HG03139 (cell line): Measurements from ENCODE around the gene HOXB7.

Experiments
- ATAC-seq: cut with Tn5 transposase; IDR thresholded peaks from one replicate; pipeline ENCODE4 v1.9.1; 2021; ENCODE audit not compliant: unreplicated experiment

Gene HOXB7

DNA sequence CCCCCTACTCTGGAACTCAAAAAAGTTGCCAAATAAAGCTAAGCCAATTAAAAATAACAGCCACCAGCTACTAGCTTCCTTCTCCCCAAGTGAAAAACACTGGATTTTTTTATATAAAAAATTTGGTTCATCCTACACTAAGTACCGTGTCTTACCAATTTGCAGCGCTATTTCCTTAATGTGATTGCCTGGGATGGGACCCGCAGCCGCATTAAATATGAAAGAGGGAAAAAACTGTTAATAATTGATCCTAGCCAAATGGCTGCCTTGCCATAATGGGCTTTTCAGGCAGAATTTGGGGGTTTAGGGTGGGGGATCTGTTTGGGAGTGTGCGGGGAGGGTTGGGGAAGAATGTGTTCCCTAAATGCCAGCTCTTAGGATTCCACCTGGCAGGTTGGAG lies 13.3 kb upstream of the HOXB7 start:
- no peak for ATAC-seq

GRCh38 chr17:48623583-48623982 lies 12.8 kb upstream of the HOXB7 start:
- ATAC-seq = no peak

GRCh38 chr17:48622857-48623256 lies 12.0 kb upstream of the HOXB7 start:
- no peak for ATAC-seq

- no peak for ATAC-seq
Observed at GRCh38 chr17:48621410-48622392, 10.9 kb upstream of the HOXB7 start.

DNA sequence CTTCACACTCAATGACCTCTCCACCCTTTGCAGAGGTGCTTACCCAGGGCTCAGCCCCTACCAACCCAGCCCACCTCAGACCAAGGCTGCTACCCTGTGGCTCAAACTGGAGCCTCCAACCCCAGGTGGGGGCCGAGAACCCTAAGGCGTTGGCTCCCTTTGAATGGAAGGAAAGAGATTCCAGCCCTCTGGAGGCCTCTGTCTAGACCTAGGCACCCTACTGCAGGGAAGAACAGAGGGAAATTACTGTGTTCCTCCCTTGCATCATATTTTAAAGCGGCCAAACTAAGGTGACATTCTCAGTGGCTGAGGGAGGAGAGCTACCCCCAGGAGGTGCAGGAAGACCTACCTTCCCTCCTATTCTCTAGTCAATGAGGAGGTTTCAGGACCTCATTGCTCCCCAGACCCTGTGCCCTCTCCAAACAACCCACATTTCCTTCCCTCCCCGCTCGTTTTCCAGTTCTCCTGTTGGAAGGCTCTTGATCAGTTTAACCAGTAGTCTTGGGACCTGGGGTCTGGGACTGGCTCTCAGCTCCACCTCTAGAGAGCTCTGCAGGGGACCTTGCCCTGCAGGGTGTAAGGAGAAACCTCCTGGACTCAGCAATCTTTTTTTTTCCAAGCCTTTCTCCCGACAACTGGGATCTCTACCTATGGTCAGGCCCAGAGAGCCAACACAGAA lies 9.8 kb upstream of the HOXB7 start:
- ATAC-seq = no peak

DNA sequence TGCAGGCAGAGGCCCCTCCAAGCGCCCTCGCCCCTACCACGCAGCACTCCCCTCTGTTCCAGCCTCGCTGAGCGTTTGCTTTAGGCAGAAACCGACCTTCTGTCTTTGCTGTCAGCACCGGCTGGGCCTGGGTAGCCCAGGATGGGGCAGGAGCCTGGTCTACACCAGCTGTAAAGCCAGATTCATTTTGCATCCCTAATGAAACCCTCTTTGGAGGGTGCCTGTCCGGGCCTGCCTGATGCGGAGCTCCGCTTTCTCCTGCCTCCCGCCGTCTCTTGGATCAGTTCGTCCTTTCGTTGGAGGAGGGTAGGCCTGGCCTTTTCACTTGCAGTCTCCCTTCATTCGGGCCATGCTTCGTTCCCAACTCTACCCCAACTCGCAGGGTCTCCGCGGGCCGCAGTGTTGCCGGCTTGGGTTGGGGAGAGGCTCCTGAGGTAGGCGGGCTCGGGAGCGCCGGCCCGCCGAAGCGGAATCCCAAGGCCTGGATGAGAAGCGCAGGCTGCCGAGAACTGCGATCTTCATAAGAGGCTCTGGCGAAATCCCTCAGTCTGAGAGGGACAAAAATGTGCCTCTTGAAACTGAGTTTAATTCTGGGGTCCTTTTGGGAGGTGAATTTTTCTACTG lies 9.1 kb upstream of the HOXB7 start:
- ATAC-seq = no peak

DNA sequence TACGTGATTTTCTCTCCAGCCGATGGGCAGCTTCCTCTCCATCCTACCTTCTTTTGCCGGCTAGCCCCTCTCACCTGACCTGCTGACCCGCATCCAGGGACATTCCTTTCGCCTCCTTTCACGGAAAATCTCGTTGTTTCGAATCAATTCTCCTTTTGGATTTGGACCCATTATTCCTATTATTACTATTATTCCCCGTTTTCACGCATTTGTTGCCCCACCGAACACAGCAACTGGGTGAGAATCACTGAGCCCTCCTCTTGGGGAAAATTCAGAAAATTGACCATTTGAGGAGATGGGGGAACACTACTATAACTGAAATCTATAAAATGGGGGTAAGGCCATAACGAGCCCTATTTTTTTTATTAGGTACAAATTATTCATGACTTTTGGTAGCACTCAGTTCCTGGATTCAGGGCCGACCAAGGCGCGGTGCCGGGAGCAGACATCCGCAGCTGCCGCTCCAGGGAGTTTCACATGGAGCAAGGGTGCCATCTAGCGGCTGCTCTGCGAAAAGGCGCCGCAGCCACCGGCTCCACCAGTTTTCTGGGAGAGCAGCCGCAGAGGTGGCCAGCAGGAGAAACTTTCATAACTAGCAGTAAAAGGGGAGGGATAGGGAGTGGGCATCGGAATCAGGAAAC lies 7.6 kb upstream of the HOXB7 start:
- no peak for ATAC-seq

DNA sequence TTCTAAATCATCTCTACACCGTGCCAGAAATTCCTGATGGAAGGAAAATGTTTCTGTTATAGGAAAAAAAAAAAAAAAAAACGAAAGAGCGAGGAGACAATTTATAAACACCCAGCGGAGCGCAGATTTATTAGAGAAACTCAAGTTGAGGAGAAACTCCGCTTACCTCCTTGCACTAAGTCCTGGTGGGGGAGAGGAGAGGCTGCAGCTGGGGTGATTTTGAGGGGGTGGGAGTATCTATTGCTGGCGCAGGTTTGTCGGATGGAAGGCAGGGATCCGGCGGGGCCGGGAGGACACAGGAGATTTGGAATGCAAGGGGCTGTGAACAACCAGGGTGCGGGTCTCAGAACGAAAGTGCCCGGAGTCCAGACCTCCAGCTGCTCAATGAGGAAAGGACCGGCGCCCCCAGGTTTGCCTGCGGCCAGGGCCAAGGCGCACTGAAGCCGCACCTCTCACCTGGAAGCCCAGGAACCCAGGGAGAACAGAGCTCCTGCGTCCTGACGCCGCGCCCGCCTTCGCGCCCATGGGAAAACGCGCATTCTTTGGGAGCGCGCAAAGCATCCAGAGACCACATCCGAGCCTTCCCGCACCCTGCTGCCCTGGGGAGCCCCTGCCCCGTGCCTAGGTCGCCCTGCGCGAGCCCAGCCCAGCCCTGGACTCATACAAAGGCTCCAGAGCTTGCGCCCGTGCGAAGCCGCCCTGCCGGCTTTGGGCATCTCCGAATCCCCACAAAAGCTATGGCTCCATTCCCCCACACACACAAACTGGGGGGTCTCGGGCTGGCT lies 6.8 kb upstream of the HOXB7 start:
- no peak for ATAC-seq

DNA sequence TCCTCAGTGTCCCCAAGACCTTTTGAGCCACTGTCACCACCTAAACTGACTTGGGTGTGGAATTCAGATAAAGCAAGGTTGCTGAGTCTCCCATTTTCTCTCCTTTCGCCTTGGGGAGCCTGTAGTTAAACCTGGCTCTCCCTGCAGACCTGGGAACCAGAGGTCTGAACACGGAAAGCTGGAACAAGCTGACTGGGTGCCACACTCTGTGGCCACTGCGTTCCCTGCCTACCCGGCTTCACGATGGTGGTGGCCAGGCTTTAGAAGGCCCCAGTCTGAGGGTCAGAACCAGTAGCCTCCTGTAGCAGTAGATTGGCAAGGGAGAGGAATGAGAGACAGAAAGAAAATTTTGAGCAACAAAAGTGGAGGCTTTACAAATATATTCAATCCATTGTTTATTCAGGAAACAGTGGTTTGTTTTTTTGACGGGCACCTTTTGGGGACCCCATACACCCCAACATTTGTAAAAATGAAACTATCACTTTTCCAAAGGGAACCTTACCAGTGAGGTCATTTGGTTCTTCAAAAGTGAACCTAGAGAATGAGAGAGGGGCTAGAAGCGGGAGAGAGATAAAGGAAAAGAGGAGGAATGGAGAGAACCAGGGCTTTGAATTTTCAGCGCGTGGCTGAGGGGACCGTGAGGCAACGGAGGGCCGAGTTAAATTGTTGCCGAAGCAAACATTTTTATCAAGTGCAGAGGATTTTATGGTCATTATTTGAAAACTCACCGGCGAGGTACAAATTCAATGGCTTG lies 6.1 kb upstream of the HOXB7 start:
- ATAC-seq = no peak

- no peak for ATAC-seq
Observed at GRCh38 chr17:48615963-48616716, 5.3 kb upstream of the HOXB7 start.

- no peak for ATAC-seq
Observed at GRCh38 chr17:48615047-48615962, 4.5 kb upstream of the HOXB7 start, which contains the start of gene HOXB8. TSS of gene HOXB8 (minus strand) at chr17:48615292. CDS start at chr17:48614704, 588 bp downstream.

GRCh38 chr17:48613862-48614694 lies 3.3 kb upstream of the HOXB7 start:
- ATAC-seq = no peak

GRCh38 chr17:48612854-48613691 lies 2.3 kb upstream of the HOXB7 start:
- ATAC-seq = no peak

- no peak for ATAC-seq
Observed at GRCh38 chr17:48612456-48612853, 1.6 kb upstream of the HOXB7 start.

DNA sequence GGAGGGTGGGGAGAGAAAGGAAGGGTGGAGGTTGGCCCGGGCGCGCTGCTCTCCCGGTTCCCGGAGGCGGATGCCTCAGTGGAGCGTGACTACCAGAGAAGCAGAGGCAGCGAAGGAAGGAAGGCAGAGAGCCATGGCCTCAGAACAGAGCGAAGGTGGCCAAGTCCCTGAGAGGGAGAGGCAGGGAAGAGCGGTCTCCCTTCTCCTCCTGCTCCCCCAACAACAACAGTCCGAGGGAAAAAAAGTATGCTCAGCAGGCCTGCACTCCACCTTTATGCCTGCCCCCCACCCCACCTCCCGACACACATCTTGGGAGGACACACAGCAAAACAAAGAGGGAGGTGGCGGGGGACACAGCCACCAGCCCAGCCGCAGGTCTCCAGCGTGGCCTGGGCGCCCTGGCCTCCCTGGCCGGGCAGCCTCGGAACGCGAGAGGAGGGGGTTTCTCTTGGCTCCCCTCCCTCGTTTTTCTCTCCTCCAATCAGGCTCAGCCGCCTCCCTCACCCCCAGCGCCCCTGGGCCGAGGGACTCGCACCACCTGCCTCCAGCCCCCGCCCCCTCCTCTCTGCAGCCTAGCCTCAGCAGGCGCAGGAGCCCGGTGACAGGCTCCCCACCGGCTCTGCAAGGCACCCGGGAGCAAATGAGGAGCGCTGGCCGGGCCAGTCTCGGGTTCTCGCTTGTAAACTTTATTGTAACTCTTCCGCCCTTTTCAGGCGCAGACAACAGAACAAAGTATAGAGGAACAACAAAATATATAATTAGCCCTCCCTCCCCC lies 1.1 kb upstream of the HOXB7 start:
- no peak for ATAC-seq
